HL-60/S4 (cell line): ENCODE results near the gene DLG2.

Source experiments
- in situ Hi-C: fragments of 300-500 bp; cut with MboI; formaldehyde crosslinking; loops from 2 replicates; pipeline ENCODE4 v1.14.3; 2022; ENCODE audit warnings: low sequenced_read_pairs

Gene DLG2

GRCh38 chr11:84714316-84714780 lies 912.8 kb downstream of the DLG2 start:
- in situ Hi-C loops, result no loop called here

- in situ Hi-C loops, result no loop called here
Observed at GRCh38 chr11:84691830-84692229, 935.3 kb downstream of the DLG2 start.

GRCh38 chr11:84687433-84687832 lies 939.7 kb downstream of the DLG2 start:
- in situ Hi-C loops, result no loop called here

- in situ Hi-C loops, result no loop called here
Observed at GRCh38 chr11:84686716-84687115, 940.4 kb downstream of the DLG2 start.

GRCh38 chr11:84685976-84686375 lies 941.2 kb downstream of the DLG2 start:
- in situ Hi-C loops, result no loop called here

GRCh38 chr11:84685149-84685548 lies 942.0 kb downstream of the DLG2 start:
- in situ Hi-C loops, result no loop called here

- in situ Hi-C loops, result no loop called here
Observed at GRCh38 chr11:84681456-84681855, 945.7 kb downstream of the DLG2 start.

GRCh38 chr11:84675396-84676025 lies 951.6 kb downstream of the DLG2 start:
- in situ Hi-C loops, result no loop called here

- in situ Hi-C loops, result no loop called here
Observed at GRCh38 chr11:84673753-84674152, 953.4 kb downstream of the DLG2 start.

GRCh38 chr11:84671325-84671999 lies 955.7 kb downstream of the DLG2 start:
- in situ Hi-C loops, result no loop called here

GRCh38 chr11:84663731-84664130 lies 963.4 kb downstream of the DLG2 start:
- in situ Hi-C loops, result no loop called here

GRCh38 chr11:84660257-84660977 lies 966.7 kb downstream of the DLG2 start:
- in situ Hi-C loops, result no loop called here

- in situ Hi-C loops, result no loop called here
Observed at GRCh38 chr11:84655712-84656111, 971.4 kb downstream of the DLG2 start.

- in situ Hi-C loops, result no loop called here
Observed at GRCh38 chr11:84648471-84648870, 978.7 kb downstream of the DLG2 start.

- in situ Hi-C loops, result no loop called here
Observed at GRCh38 chr11:84645988-84646694, 981.0 kb downstream of the DLG2 start.

- in situ Hi-C loops, result no loop called here
Observed at GRCh38 chr11:84642500-84642899, 984.6 kb downstream of the DLG2 start.

- in situ Hi-C loops, result no loop called here
Observed at GRCh38 chr11:84634309-84634708, 992.8 kb downstream of the DLG2 start.

GRCh38 chr11:84628871-84629620 lies 998.1 kb downstream of the DLG2 start:
- in situ Hi-C loops, result no loop called here

- in situ Hi-C loops, result no loop called here
Observed at GRCh38 chr11:84626256-84626655, 1000.9 kb downstream of the DLG2 start.

- in situ Hi-C loops, result no loop called here
Observed at GRCh38 chr11:84612645-84613044, 1014.5 kb downstream of the DLG2 start.

GRCh38 chr11:84608837-84609196 lies 1018.3 kb downstream of the DLG2 start:
- in situ Hi-C loops, result no loop called here
